ENCODE results near the gene ARHGAP10.

ARHGAP10 gene

GRCh38 chr4:147933779-147934178 is 201.9 kb downstream of the ARHGAP10 start:
- DNase-seq (ENCODE audit: low read depth in 1 of 2, low spot score in 1 of 2): no peak
- in situ Hi-C loops (cut with HindIII; ENCODE audit: low pct_unique_long_range_greater_than_20kb, low sequenced_read_pairs): no loop called here
- no peak for TF ChIP-seq JUND (IDR thresholded peaks at IDR 0.05; ENCODE audit: low read depth)

GRCh38 chr4:147938496-147938895 is 206.6 kb downstream of the ARHGAP10 start:
- no peak for DNase-seq (ENCODE audit: low read depth in 1 of 2, low spot score in 1 of 2)
- TF ChIP-seq JUND (IDR thresholded peaks at IDR 0.05; ENCODE audit: low read depth): no peak
- in situ Hi-C loops (cut with HindIII; ENCODE audit: low pct_unique_long_range_greater_than_20kb, low sequenced_read_pairs): no loop called here

- DNase-seq (ENCODE audit: low read depth in 1 of 2, low spot score in 1 of 2): no peak
- in situ Hi-C loops (cut with HindIII; ENCODE audit: low pct_unique_long_range_greater_than_20kb, low sequenced_read_pairs): no loop called here
- TF ChIP-seq JUND (IDR thresholded peaks at IDR 0.05; ENCODE audit: low read depth): no peak
Measured at GRCh38 chr4:147940171-147940570, 208.3 kb downstream of the ARHGAP10 start.

- no peak for DNase-seq (ENCODE audit: low read depth in 1 of 2, low spot score in 1 of 2)
- in situ Hi-C loops (cut with HindIII; ENCODE audit: low pct_unique_long_range_greater_than_20kb, low sequenced_read_pairs): no loop called here
Measured at GRCh38 chr4:147941373-147941772, 209.5 kb downstream of the ARHGAP10 start.

GRCh38 chr4:147942729-147943128 is 210.8 kb downstream of the ARHGAP10 start:
- no peak for TF ChIP-seq JUND (IDR thresholded peaks at IDR 0.05; ENCODE audit: low read depth)
- DNase-seq (ENCODE audit: low read depth in 1 of 2, low spot score in 1 of 2): no peak
- in situ Hi-C loops (cut with HindIII; ENCODE audit: low pct_unique_long_range_greater_than_20kb, low sequenced_read_pairs): no loop called here

More at GRCh38 chr4:147941373-147941772, 209.5 kb downstream of the ARHGAP10 start:
- no peak for TF ChIP-seq JUND (IDR thresholded peaks at IDR 0.05; ENCODE audit: low read depth)

GRCh38 chr4:147943159-147943638 is 211.3 kb downstream of the ARHGAP10 start:
- TF ChIP-seq JUND (IDR thresholded peaks at IDR 0.05; ENCODE audit: low read depth): no peak
- in situ Hi-C loops (cut with HindIII; ENCODE audit: low pct_unique_long_range_greater_than_20kb, low sequenced_read_pairs): no loop called here
- DNase-seq (ENCODE audit: low read depth in 1 of 2, low spot score in 1 of 2): no peak

GRCh38 chr4:147944249-147944648 is 212.4 kb downstream of the ARHGAP10 start:
- DNase-seq (ENCODE audit: low read depth in 1 of 2, low spot score in 1 of 2): no peak
- no peak for TF ChIP-seq JUND (IDR thresholded peaks at IDR 0.05; ENCODE audit: low read depth)

GRCh38 chr4:147944670-147945260 is 212.9 kb downstream of the ARHGAP10 start:
- no peak for DNase-seq (ENCODE audit: low read depth in 1 of 2, low spot score in 1 of 2)
- in situ Hi-C loops (cut with HindIII; ENCODE audit: low pct_unique_long_range_greater_than_20kb, low sequenced_read_pairs): no loop called here
- no peak for TF ChIP-seq JUND (IDR thresholded peaks at IDR 0.05; ENCODE audit: low read depth)

More at GRCh38 chr4:147944249-147944648, 212.4 kb downstream of the ARHGAP10 start:
- in situ Hi-C loops (cut with HindIII; ENCODE audit: low pct_unique_long_range_greater_than_20kb, low sequenced_read_pairs): no loop called here

- in situ Hi-C loops (cut with HindIII; ENCODE audit: low pct_unique_long_range_greater_than_20kb, low sequenced_read_pairs): no loop called here
- TF ChIP-seq JUND (IDR thresholded peaks at IDR 0.05; ENCODE audit: low read depth): no peak
- DNase-seq (ENCODE audit: low read depth in 1 of 2, low spot score in 1 of 2): no peak
Measured at GRCh38 chr4:147948336-147948735, 216.4 kb downstream of the ARHGAP10 start.

GRCh38 chr4:147950261-147950660 is 218.4 kb downstream of the ARHGAP10 start:
- TF ChIP-seq JUND (IDR thresholded peaks at IDR 0.05; ENCODE audit: low read depth): no peak
- DNase-seq (ENCODE audit: low read depth in 1 of 2, low spot score in 1 of 2): no peak
- in situ Hi-C loops (cut with HindIII; ENCODE audit: low pct_unique_long_range_greater_than_20kb, low sequenced_read_pairs): no loop called here

- no peak for TF ChIP-seq JUND (IDR thresholded peaks at IDR 0.05; ENCODE audit: low read depth)
- in situ Hi-C loops (cut with HindIII; ENCODE audit: low pct_unique_long_range_greater_than_20kb, low sequenced_read_pairs): no loop called here
- DNase-seq (ENCODE audit: low read depth in 1 of 2, low spot score in 1 of 2): no peak
Measured at GRCh38 chr4:147950841-147951240, 219.0 kb downstream of the ARHGAP10 start.

- in situ Hi-C loops (cut with HindIII; ENCODE audit: low pct_unique_long_range_greater_than_20kb, low sequenced_read_pairs): no loop called here
- DNase-seq (ENCODE audit: low read depth in 1 of 2, low spot score in 1 of 2): no peak
- no peak for TF ChIP-seq JUND (IDR thresholded peaks at IDR 0.05; ENCODE audit: low read depth)
Measured at GRCh38 chr4:147954850-147955249, 223.0 kb downstream of the ARHGAP10 start.

- DNase-seq (ENCODE audit: low read depth in 1 of 2, low spot score in 1 of 2): no peak
- in situ Hi-C loops (cut with HindIII; ENCODE audit: low pct_unique_long_range_greater_than_20kb, low sequenced_read_pairs): no loop called here
- TF ChIP-seq JUND (IDR thresholded peaks at IDR 0.05; ENCODE audit: low read depth): no peak
Measured at GRCh38 chr4:147955827-147956558, 224.1 kb downstream of the ARHGAP10 start.

Measured in T47D (cell line).